Measurements from ENCODE around the gene UPK3B.
"Not testable (repeated sequence)": the region's sequence is repeated elsewhere in the genome, so short reads cannot be mapped to it uniquely, and the experiment has no call there.

UPK3B gene

DNA sequence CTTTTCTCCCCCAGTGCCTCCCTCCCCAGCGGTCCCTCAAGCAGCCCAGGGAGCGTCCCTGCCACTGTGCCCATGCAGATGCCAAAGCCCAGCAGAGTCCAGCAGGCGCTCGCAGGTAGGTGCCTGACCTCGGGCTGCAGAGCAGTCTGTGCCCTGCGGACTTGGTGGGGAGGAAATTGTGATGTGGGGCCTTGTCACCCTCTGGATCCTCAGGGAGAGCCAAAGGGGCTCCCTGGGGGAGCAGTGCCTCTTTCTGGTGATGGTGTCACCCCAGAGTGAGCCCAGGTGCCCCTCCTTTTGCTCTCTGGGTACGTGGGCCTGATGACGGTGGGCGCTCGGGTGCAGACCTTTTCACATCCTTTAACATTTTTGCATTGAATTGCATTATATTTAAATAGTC is 18.2 kb upstream of the UPK3B start:
- not testable (repeated sequence) for DNase-seq

DNA sequence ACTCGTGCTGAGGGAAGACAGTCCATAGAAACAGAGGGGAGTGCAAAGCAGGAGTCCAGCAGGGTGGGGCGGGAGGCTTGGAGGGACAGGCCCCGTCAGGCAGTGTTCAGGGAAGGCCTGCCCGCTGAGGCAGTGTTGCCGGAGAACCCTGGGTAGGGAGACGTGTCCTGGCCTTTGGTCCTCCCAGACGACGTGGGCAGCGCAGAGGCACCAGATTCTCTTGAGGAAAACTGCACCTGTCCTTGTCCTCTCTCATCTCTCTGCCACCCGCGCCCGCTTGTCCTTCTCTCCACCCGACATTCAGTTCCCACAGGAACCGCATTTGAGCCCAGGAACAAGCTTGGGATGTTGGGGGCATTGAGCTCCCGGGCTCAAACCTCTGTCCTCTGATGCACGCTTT is 14.6 kb upstream of the UPK3B start:
- DNase-seq = not testable (repeated sequence)

DNA sequence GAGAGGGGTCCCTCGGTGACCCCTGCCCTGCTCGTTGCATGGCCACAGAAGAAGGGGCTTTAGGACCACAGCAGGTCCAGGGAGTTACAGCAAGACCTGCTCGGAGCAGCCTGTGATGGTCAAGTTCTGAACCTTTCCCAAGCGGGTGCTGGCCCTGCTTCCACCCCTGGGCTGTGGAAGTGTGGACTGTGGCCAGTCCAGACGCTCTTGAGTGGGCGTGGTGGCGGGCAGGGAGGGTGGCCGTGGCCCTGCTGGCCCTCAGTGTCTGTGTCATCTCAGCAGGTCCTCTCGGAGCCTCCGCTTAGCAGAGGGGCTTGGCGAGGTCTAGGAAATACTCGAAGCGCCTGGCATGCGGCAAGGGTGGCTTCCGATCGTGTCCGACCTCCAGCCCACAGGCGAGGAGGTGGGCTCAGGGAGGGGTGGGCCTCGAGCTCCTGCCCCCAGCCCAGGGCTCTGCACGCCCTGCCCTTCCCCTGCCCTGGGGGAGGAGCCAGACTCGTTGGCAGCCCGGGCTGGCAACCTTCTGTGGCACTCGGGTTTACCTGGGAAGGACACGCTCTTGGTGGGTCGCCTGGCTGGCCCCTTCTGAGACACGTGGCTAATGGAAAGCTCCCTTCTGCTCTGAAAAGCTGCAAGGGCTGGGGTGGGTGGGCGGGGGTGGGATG is 12.3 kb upstream of the UPK3B start:
- DNase-seq = not testable (repeated sequence)

DNA sequence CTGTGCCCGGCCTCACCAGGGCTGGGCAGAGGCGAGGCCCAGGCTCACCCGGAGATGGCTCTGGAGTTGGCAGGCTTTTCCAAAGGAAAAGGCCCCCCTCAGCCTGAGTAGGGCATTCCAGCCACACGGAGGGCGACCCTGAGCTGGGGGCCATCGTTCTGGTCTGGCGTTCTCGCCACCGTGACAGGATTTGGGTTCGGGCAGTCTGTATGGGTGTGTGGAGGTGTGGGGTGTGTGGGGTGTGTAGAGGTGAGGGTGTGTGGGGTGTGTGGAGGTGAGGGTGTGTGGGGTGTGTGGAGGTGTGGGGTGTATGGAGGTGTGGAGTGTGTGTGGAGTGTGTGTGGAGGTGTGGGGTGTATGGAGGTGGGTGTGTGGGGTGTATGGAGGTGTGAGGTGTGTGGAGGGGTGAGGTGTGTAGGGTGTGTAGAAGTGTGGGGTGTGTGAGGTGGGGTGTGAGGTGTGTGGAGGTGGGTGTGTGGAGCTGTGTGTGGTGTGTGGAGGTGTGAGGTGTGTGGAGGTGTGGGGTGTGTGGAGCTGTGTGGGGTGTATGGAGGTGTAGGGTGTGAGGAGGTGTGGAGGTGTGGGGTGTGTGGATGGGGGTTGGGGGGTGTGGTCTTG is 11.7 kb upstream of the UPK3B start:
- not testable (repeated sequence) for DNase-seq

DNA sequence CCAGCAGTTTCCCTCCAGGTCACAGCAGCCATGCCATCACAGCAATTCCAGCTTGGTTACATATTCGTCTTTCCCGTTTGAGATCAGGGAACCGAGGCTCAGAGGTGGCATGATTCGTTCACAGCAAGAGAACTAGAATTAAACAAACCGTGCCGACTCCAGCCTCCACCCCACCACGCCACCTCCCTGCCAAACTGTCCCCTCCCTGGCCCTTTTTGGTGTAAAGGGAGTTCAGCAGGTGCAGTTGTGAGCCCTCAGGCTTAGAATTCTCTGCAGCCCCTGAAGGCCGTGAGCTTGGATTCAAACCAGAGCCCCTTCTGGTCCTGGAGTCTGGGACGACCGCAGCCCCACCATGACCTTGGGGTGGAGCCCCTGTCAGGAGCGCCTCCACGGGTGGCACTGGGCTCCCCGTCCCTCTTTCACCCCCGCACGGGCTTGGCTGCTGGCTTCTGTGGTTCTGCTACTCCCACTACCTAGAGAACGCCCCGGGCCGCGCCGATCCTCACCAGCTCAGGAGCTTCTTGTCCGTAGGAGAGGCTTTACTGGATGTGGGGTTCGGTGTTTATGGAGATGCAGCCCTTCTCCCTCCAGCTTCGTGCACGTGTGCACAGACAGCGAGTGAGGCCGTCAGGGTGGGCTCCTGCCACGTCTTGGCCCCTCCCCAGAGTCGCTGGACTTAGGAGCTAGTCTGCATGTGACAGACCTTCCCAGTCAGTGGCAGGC is 11.0 kb upstream of the UPK3B start:
- not testable (repeated sequence) for DNase-seq

DNA sequence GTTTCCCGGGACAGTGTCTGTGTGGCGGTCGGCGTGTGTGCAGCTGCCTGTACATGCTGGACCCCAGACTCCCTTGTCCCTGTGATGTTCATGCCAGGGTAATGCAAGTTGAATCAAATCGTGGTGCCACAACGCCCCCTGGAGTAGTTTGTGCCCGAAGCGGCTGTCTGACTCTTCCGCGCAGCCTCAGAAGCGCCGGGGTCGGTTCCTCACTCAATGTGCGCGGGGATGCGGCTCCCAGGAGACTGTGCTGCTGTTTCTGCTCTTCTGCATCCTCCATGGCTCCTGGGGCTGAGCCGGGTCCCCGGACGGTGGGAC is 10.5 kb upstream of the UPK3B start:
- DNase-seq = not testable (repeated sequence)

DNA sequence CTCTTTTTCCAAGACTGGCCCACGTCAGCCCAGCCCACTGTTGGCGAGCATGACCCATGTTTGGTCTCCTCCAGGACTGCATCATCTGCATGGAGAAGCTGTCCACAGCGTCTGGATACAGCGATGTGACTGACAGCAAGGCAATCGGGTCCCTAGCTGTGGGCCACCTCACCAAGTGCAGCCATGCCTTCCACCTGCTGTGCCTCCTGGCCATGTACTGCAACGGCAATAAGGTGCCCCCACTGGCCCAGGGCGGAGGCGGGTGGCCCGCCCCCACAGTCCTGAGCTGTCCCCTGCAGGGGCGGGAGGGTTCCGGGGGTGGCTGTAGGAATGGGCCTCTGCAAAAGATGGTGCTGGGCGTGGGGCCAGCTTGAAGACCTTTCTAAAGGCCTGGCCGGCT is 8.1 kb upstream of the UPK3B start:
- not testable (repeated sequence) for DNase-seq

DNA sequence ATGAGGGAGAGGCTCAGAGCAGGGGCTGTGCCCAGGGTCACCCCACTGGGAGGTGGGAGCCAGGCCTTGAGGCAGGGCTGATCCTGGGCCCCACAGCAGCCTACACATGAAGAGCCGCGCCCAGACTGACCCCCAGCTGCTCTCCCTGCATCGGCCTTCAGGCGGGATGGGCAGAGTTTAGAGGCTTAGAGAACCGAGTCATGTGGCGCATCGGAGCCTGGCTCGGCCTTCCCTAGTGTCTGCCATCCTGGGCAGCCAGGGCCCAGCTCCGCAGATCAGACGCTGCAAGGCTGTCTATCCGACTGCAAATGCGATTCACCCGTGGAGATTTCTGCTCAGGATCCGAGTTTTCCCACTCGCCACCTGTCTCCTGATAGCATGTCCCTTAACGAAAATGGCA is 7.5 kb upstream of the UPK3B start:
- not testable (repeated sequence) for DNase-seq

DNA sequence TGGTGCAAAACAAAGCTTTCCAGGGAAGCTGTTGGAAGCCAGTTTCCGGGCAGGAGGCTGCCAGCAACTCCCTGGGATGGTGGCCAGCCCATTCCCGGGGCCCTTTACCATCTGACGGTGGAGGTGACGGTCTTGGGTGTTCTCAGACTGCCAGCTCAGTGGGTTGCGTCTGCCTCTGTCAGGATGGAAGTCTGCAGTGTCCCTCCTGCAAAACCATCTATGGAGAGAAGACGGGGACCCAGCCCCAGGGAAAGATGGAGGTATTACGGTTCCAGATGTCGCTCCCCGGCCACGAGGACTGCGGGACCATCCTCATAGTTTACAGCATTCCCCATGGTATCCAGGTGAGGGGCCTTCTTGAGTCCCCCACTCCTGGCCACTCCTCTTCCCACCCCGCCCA is 7.1 kb upstream of the UPK3B start:
- DNase-seq = not testable (repeated sequence)

DNA sequence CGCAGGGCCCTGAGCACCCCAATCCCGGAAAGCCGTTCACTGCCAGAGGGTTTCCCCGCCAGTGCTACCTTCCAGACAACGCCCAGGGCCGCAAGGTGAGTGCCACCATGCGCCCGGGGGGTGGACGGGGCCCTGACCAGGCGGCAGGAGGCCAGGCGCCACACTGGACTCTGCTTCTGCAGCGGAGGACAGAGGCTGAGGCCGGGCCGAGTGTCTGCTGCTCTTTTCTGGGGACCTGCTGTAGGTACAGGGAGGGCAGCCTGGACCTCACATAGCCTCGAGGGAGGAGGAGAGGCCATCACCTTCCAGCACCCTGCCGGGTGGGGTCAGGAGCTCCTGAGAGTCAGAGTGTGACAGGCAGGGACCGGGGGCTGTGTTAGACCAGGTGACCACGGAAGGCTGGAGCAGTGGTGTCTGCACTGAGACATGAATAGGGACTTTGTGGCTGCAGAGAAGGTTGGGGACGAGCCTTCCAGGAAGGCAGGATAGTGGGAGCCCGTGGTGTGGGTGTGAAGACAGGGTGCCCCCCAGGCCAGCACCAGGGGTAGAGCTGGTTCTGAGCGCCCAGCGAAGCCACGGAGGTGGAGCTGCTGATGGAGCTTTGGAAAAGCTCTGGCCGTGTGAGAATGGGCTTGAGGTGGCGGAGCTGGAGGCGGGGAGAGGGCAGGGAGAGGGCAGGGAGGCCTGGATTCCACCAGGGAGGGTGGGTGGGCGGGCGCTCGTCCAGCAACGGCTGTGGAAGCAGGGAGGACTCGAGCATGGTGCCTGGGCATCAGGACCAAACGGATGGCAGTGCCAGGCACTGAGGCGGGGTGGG is 5.8 kb upstream of the UPK3B start:
- not testable (repeated sequence) for DNase-seq

DNA sequence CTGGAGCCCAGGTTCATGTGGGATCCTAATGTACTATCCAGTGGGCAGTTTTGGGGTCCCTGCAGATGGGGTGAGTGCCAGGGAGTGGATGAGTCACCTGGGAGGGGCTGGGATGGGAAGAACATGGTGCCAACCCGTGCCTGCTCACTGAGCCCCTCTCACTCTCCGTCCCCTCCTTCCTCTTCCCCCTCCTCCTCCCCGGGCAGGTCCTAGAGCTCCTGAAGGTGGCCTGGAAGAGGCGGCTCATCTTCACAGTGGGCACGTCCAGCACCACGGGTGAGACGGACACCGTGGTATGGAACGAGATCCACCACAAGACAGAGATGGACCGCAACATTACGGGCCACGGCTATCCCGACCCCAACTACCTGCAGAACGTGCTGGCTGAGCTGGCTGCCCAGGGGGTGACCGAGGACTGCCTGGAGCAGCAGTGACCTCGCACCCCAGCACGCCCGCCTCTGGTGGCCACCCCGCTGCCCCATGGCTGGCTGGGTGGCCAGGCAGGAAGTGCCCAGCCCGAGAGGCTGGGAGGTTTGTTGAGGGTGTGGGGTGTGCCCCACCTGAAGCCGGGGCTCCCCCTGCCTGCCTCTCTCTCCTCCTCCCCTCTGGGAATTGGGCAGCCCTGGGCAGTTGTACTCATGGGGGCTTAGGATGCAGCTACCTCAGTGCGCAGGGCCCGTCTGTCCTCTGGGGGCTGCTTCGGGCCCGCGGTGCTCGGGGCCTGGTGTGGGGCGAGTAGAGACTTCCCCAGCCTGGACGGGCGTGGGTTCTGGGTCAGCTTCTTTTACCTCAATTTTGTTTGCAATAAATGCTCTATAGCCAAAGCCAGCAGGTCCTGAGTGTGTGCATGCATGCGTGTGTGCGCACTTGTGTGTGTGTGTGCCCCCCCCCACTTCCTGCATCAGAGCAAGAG is 4.9 kb upstream of the UPK3B start:
- DNase-seq = no peak

DNA sequence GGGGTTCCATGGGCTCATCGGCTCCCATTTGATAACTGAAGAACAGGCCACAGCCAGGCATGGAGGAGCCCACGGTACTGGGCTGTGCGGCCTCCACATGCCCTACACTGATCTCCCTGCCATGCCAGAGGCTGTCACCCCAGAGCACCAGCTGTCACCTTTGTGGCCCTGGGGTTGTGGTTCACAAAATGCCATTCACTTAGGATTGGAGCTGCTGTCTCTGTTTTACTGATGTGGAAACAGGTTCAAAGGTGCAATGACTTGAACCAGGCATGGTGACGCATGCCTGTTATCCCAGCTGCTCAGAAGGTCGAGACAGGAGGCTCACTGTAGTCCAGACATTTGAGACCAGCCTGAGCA is 4.3 kb upstream of the UPK3B start:
- no peak for DNase-seq

DNA sequence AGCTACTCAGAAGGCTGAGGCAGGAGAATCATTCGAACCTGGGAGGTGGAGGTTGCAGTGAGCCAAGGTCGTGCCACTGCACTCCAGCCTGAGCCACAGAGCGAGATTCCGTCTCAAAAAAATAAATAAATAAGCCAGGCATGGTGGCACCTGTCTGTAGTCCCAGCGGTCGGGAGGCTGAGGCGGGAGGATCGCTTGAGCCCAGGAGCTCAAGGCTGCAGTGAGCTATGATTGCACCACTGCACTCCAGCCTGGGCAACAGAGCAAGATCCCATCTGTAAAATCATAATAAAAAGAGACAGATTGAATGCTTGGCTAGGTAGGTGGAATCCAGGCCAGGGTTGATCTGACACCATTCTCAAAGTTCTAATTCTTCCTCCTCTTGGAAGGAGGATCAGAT is 3.7 kb upstream of the UPK3B start:
- not testable (repeated sequence) for DNase-seq

DNA sequence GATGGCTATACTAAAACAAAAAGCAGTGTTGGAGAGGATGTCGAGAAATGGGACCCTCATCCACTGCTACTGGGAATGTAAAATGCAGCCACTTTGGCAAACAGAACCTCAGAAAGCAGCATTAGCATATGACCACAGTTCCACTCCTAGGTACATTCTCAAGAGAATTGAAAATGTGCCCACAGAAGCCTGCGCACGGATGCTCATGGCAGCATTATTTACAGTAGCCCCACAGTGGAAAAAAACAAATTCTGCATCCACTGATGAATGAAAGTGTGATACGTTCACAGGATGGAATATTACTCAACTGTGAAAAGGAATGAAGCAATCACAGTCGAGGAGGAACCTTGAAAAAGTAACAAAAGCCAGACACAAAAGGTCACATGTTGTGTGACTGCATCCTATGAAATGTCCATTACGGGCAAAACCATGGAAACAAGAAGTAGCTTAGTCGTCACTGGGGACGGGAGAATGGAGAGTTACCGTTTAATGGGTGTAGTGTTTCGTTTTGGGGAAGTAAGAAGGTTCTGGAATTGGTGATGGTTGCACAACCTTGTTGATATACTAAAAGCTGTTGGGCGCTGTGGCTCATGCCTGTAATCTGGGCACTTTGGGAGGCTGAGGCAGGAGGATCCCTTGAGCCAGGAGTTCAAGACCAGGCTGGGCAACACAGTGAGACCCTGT is 2.5 kb upstream of the UPK3B start:
- DNase-seq = no peak

DNA sequence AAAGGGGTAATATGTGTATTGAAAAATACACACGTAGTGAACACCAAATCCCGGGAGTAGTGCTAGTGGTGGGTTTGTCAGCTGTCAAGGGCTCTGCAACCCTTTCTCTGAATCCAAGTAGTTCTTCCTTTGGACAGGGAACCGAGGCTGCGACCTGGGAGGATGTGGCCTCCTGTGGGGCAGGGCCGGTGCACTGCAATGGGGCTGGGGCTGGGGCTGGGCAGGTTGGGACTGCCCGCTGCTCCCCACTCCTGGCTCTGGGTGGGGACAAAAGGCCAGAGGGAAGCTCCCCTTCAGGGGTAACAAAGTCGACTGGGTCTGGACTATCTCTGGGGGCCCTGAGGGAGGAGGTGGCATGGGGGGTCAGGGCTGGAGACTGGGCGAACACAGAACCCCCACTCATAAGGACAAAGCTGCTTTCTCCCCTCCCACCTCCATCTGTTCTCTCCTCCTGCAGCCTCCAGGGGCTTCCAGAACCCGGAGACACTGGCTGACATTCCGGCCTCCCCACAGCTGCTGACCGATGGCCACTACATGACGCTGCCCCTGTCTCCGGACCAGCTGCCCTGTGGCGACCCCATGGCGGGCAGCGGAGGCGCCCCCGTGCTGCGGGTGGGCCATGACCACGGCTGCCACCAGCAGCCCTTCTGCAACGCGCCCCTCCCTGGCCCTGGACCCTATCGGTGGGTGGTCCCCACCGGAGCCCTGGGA is 1.0 kb downstream of the UPK3B start:
- DNase-seq = not testable (repeated sequence)

DNA sequence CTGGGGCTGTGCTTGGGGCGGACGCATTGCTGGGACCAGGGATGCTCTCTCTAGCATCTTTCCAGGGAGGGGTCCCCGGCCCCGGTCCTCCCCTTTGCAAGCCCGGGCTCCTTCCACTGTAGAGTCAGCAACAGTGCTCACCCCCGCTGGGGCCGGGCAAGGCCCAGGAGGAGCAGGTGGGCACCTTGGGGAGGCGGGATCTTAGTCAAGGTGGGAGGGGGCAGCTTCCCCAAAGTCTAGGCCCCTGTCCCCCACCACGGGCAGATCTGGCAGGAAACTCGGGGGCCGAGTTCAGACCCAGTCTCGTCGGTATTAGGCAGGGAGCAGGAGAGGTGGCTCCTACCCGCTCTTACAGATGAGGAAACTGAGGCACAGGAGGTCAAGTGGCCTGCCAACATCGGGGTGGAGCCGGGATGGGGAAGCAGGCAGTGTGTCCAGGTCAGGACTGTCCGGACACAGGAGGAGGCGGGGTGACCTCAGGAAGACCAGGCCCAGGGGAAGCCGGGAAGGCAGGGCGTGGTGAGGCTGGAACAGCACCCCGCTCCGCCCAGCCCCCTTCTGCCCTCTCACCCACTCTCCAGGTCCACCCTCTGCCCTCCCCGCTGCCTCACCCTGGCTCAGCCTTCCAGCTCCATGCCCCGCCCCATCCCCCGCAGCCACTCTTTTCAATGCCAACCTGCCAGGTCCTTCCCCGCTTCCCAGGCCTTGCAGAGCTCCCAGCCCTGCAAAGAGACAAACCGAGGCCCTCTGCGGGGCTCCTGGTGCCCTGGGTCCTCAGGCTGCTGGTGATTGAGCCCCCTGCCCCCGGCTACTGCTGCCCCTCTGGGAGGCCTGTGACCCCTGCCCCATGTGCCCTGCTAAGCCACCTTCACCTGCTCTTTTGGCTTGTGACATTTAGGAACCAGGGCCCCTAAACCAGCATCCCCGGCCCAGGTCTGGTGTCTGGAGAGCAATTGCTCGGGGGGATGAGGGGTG is 1.8 kb downstream of the UPK3B start:
- DNase-seq = not testable (repeated sequence)

DNA sequence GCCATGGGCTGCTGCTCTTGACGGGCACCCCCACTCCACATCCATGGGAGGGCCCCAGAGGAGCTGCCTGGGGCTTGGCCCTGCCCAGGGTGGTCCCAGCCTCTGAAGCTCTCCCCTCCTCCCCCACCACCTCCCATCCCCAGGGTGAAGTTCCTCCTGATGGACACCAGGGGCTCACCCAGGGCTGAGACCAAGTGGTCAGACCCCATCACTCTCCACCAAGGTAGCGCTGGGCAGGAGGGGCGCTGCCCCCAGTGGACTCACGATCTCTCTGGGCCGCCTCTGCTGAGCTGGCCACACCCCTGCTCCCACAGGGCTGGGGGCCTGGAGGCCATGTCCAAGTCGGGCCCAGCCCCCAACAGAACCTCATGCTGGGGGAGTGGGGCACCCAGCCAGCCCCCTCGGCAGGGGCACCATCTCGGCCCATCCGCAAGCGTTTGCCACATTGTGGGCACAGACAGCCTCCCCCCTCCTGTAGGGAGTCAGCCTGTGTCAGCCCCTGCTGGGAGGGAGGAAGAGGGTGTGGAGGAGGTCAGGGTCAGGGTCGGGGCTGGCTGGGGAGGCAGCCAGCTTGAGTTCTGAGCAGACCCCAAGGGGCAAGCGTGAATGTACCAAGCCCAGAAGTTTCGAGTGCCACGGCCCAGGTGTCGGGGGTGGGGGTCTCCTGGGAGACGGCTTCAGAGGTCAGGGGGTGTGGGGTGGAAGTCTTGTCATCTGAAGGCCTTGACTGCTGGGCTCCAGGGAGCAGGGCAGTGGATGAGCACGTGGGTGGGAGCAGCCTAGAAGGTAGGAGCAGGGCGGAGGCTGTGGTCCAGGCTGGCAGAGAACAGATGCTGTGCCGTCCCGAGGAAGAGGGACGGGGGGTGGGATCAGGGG is 2.8 kb downstream of the UPK3B start:
- DNase-seq = no peak
